ENCODE results near the gene SMARCA4.

The SMARCA4 gene

GRCh38 chr19:10998045-10998533 is 37.3 kb downstream of the SMARCA4 start:
- POLR2A ChIA-PET = no interaction called here
- CTCF ChIA-PET = no interaction called here
- TF ChIP-seq CTBP1 (IDR thresholded peaks at IDR 0.05; ENCODE audit: borderline replicate concordance) (no peak), FOXA1 (IDR thresholded peaks at IDR 0.05) (no peak), FOXM1 (IDR thresholded peaks at IDR 0.05; ENCODE audit: borderline replicate concordance) (no peak), HDGF (IDR thresholded peaks at IDR 0.05; ENCODE audit: borderline replicate concordance) (no peak), NFRKB (IDR thresholded peaks at IDR 0.05) (no peak), ARNT (IDR thresholded peaks at IDR 0.05) (no peak), SUZ12 (IDR thresholded peaks at IDR 0.05) (no peak), FOXK2 (IDR thresholded peaks at IDR 0.05) (no peak), L3MBTL2 (conservative IDR thresholded peaks at IDR 0.05) (no peak), PKNOX1 (IDR thresholded peaks at IDR 0.05) (no peak), BHLHE40 (IDR thresholded peaks at IDR 0.05; ENCODE audit: borderline replicate concordance) (no peak), TARDBP (IDR thresholded peaks at IDR 0.05) (no peak), LEF1 (IDR thresholded peaks at IDR 0.05; ENCODE audit: borderline replicate concordance) (no peak), ZNF384 (IDR thresholded peaks at IDR 0.05) (no peak)
- DNase-seq (ENCODE audit: extremely low spot score) = no peak

GRCh38 chr19:10998666-10999065 is 37.8 kb downstream of the SMARCA4 start:
- TF ChIP-seq LEF1 (IDR thresholded peaks at IDR 0.05; ENCODE audit: borderline replicate concordance) = no peak
- TF ChIP-seq NFRKB (IDR thresholded peaks at IDR 0.05) = no peak
- TF ChIP-seq ELF4 (IDR thresholded peaks at IDR 0.05) = no peak
- no peak for TF ChIP-seq FOXM1 (IDR thresholded peaks at IDR 0.05; ENCODE audit: borderline replicate concordance)
- TF ChIP-seq L3MBTL2 (conservative IDR thresholded peaks at IDR 0.05) = no peak
- no peak for TF ChIP-seq FOXK2 (IDR thresholded peaks at IDR 0.05)
- TF ChIP-seq CTBP1 (IDR thresholded peaks at IDR 0.05; ENCODE audit: borderline replicate concordance) = no peak
- no peak for TF ChIP-seq ZNF384 (IDR thresholded peaks at IDR 0.05)
- no peak for TF ChIP-seq TARDBP (IDR thresholded peaks at IDR 0.05)
- TF ChIP-seq SUZ12 (IDR thresholded peaks at IDR 0.05) = no peak
- TF ChIP-seq HDGF (IDR thresholded peaks at IDR 0.05; ENCODE audit: borderline replicate concordance) = no peak
- no peak for TF ChIP-seq PKNOX1 (IDR thresholded peaks at IDR 0.05)
- TF ChIP-seq ARNT (IDR thresholded peaks at IDR 0.05) = no peak
- TF ChIP-seq SP1 (IDR thresholded peaks at IDR 0.05) = no peak
- no peak for TF ChIP-seq FOXA1 (IDR thresholded peaks at IDR 0.05)
- no peak for TF ChIP-seq BHLHE40 (IDR thresholded peaks at IDR 0.05; ENCODE audit: borderline replicate concordance)
- no peak for DNase-seq (ENCODE audit: extremely low spot score)
- ChIA-PET POLR2A (no interaction called here), CTCF (no interaction called here)

GRCh38 chr19:11005521-11005920 is 44.7 kb downstream of the SMARCA4 start:
- ChIA-PET CTCF (no interaction called here), POLR2A (no interaction called here)
- no peak for DNase-seq (ENCODE audit: extremely low spot score)
- TF ChIP-seq ARNT (IDR thresholded peaks at IDR 0.05) (no peak), FOXM1 (IDR thresholded peaks at IDR 0.05; ENCODE audit: borderline replicate concordance) (no peak), FOXA1 (IDR thresholded peaks at IDR 0.05) (no peak), ZNF384 (IDR thresholded peaks at IDR 0.05) (no peak), BHLHE40 (IDR thresholded peaks at IDR 0.05; ENCODE audit: borderline replicate concordance) (no peak), SP1 (IDR thresholded peaks at IDR 0.05) (no peak), LEF1 (IDR thresholded peaks at IDR 0.05; ENCODE audit: borderline replicate concordance) (no peak), HDGF (IDR thresholded peaks at IDR 0.05; ENCODE audit: borderline replicate concordance) (no peak), TARDBP (IDR thresholded peaks at IDR 0.05) (no peak), SUZ12 (IDR thresholded peaks at IDR 0.05) (no peak), CTBP1 (IDR thresholded peaks at IDR 0.05; ENCODE audit: borderline replicate concordance) (no peak), NFRKB (IDR thresholded peaks at IDR 0.05) (no peak), L3MBTL2 (conservative IDR thresholded peaks at IDR 0.05) (no peak), FOXK2 (IDR thresholded peaks at IDR 0.05) (no peak), ELF4 (IDR thresholded peaks at IDR 0.05) (no peak), PKNOX1 (IDR thresholded peaks at IDR 0.05) (no peak)

- CTCF ChIA-PET = no interaction called here
- DNase-seq (ENCODE audit: extremely low spot score) = no peak
- TF ChIP-seq HDGF (IDR thresholded peaks at IDR 0.05; ENCODE audit: borderline replicate concordance) (no peak), NFRKB (IDR thresholded peaks at IDR 0.05) (no peak), FOXM1 (IDR thresholded peaks at IDR 0.05; ENCODE audit: borderline replicate concordance) (no peak), LEF1 (IDR thresholded peaks at IDR 0.05; ENCODE audit: borderline replicate concordance) (no peak), SP1 (IDR thresholded peaks at IDR 0.05) (no peak), PKNOX1 (IDR thresholded peaks at IDR 0.05) (no peak), L3MBTL2 (conservative IDR thresholded peaks at IDR 0.05) (no peak), FOXK2 (IDR thresholded peaks at IDR 0.05) (no peak), BHLHE40 (IDR thresholded peaks at IDR 0.05; ENCODE audit: borderline replicate concordance) (no peak), CTBP1 (IDR thresholded peaks at IDR 0.05; ENCODE audit: borderline replicate concordance) (no peak), ELF4 (IDR thresholded peaks at IDR 0.05) (no peak), SUZ12 (IDR thresholded peaks at IDR 0.05) (no peak), ARNT (IDR thresholded peaks at IDR 0.05) (no peak), TARDBP (IDR thresholded peaks at IDR 0.05) (no peak), FOXA1 (IDR thresholded peaks at IDR 0.05) (no peak), ZNF384 (IDR thresholded peaks at IDR 0.05) (no peak)
- POLR2A ChIA-PET = interaction anchor here (1.6 kb wide), 1 partner anchor 15 kb away, joined by 3 read pairs; no protein-coding TSS in a partner anchor
Observed at GRCh38 chr19:11007385-11007784, 46.6 kb downstream of the SMARCA4 start.

- no peak for DNase-seq (ENCODE audit: extremely low spot score)
- POLR2A ChIA-PET = interaction anchor here (1.6 kb wide), 1 partner anchor 14 kb away, joined by 3 read pairs; no protein-coding TSS in a partner anchor
- CTCF ChIA-PET = no interaction called here
- TF ChIP-seq BHLHE40 (IDR thresholded peaks at IDR 0.05; ENCODE audit: borderline replicate concordance) (no peak), FOXK2 (IDR thresholded peaks at IDR 0.05) (no peak), TARDBP (IDR thresholded peaks at IDR 0.05) (no peak), HDGF (IDR thresholded peaks at IDR 0.05; ENCODE audit: borderline replicate concordance) (no peak), LEF1 (IDR thresholded peaks at IDR 0.05; ENCODE audit: borderline replicate concordance) (no peak), FOXA1 (IDR thresholded peaks at IDR 0.05) (no peak), ARNT (IDR thresholded peaks at IDR 0.05) (no peak), SUZ12 (IDR thresholded peaks at IDR 0.05) (no peak), ZNF384 (IDR thresholded peaks at IDR 0.05) (no peak), PKNOX1 (IDR thresholded peaks at IDR 0.05) (no peak), L3MBTL2 (conservative IDR thresholded peaks at IDR 0.05) (no peak), CTBP1 (IDR thresholded peaks at IDR 0.05; ENCODE audit: borderline replicate concordance) (no peak), NFRKB (IDR thresholded peaks at IDR 0.05) (no peak), SP1 (IDR thresholded peaks at IDR 0.05) (no peak)
Observed at GRCh38 chr19:11007962-11008532, 47.2 kb downstream of the SMARCA4 start.
